BLaER1 treated with 17β-estradiol and CSF1 and Interleukin-3, amounts not matched to agents 10 nM and 100 nM (cell line): Measurements from ENCODE around the gene MRC2.
A peak's percentile ranks its signal among the peaks of the same experiment; 100 is the strongest.

Experiments
- H3K27ac ChIP-seq, 11 experiments: shearing (Covaris generic); formaldehyde crosslinking; 2 replicates each; pipeline ENCODE4 v1.8.1; 2022
- H3K27me3 ChIP-seq, 11 experiments: shearing (Covaris generic); formaldehyde crosslinking; 2 replicates each; pipeline ENCODE4 v1.8.1; 2022
- H3K36me3 ChIP-seq, 11 experiments: shearing (Covaris generic); formaldehyde crosslinking; 2 replicates each; pipeline ENCODE4 v1.8.1; 2022
- H3K4me1 ChIP-seq, 10 experiments: shearing (Covaris generic); formaldehyde crosslinking; 2 replicates each; pipeline ENCODE4 v1.8.1; 2022
- H3K4me2 ChIP-seq, 11 experiments: shearing (Covaris generic); formaldehyde crosslinking; 2 replicates each; pipeline ENCODE4 v1.8.1; 2022
- H3K4me3 ChIP-seq, 10 experiments: shearing (Covaris generic); formaldehyde crosslinking; 2 replicates each; pipeline ENCODE4 v1.8.1; 2022
- H3K9ac ChIP-seq, 11 experiments: shearing (Covaris generic); formaldehyde crosslinking; 2 replicates each; pipeline ENCODE4 v1.8.1; 2022
- H3K9me3 ChIP-seq, 11 experiments: shearing (Covaris generic); formaldehyde crosslinking; replicated peaks in 1 of 11; 2 replicates each; pipeline ENCODE4 v1.8.1; 2022
- H4K20me1 ChIP-seq, 11 experiments: shearing (Covaris generic); formaldehyde crosslinking; 2 replicates each; pipeline ENCODE4 v1.8.1; 2022
- Cebpa-rat ChIP-seq, 11 experiments: shearing (Covaris generic); IDR thresholded peaks; 2 replicates each; pipeline ENCODE4 v1.8.1; 2022

MRC2 gene

GRCh38 chr17:62700964-62701705, 73.7 kb downstream of the MRC2 start:
- 0 out of 22 replicates have a peak overlapping the region, but pooled peaks of 1 of the 11 experiments have one; percentile 3 for H3K27ac ChIP-seq
- H3K4me3 ChIP-seq = no peak overlapping the region
- H3K9ac ChIP-seq = peak overlapping the region in 2 of 11 experiments; percentile 27 to 56; a peak in 3 of 22 replicates
- 0 out of 22 replicates have a peak, but pooled peaks cover 0 to 5% (median 0%) of the 10 kb centered on the region in 11 experiments for H4K20me1 ChIP-seq
- no peak for TF ChIP-seq Cebpa-rat (IDR thresholded peaks at IDR 0.05)
- peak overlapping the region in 9 of 11 experiments; percentile 7 to 63 (median 46); a peak in 13 of 22 replicates for H3K4me2 ChIP-seq
- no peaks in the 10 kb centered on the region for H3K9me3 ChIP-seq
- peaks cover 15 to 43% (median 38%) of the 10 kb centered on the region in 10 experiments for H3K4me1 ChIP-seq
- peaks cover 0 to 12% (median 0%) of the 10 kb centered on the region in 11 experiments; a peak in 3 of 22 replicates for H3K27me3 ChIP-seq
- H3K36me3 ChIP-seq = no peaks in the 10 kb centered on the region

- TF ChIP-seq Cebpa-rat (IDR thresholded peaks at IDR 0.05) = no peak
- Histone ChIP-seq H3K4me1 (peaks cover 15 to 41% (median 37%) of the 10 kb centered on the region in 10 experiments), H4K20me1 (0 out of 22 replicates have a peak, but pooled peaks cover 0 to 5% (median 0%) of the 10 kb centered on the region in 11 experiments), H3K9ac (0 out of 22 replicates have a peak overlapping the region, but pooled peaks of 2 of the 11 experiments have one; percentile 27 to 56), H3K27ac (0 out of 22 replicates have a peak overlapping the region, but pooled peaks of 1 of the 11 experiments have one; percentile 3), H3K27me3 (peaks cover 0 to 12% (median 0%) of the 10 kb centered on the region in 11 experiments; a peak in 3 of 22 replicates), H3K9me3 (no peaks in the 10 kb centered on the region), H3K4me2 (peak overlapping the region in 8 of 11 experiments; percentile 22 to 63 (median 48); a peak in 13 of 22 replicates), H3K36me3 (no peaks in the 10 kb centered on the region), H3K4me3 (no peak overlapping the region)
Measured at GRCh38 chr17:62701706-62702085, 74.2 kb downstream of the MRC2 start.

GRCh38 chr17:62702746-62703260, 75.3 kb downstream of the MRC2 start:
- Histone ChIP-seq H3K27ac (0 out of 22 replicates have a peak overlapping the region, but pooled peaks of 1 of the 11 experiments have one; percentile 86), H3K9ac (peak overlapping the region in 3 of 11 experiments; percentile 85 to 88 (median 87); a peak in 2 of 22 replicates), H3K36me3 (no peaks in the 10 kb centered on the region), H3K4me3 (no peak overlapping the region), H3K4me1 (peaks cover 15 to 41% (median 37%) of the 10 kb centered on the region in 10 experiments), H3K9me3 (peaks cover 0 to 4% (median 0%) of the 10 kb centered on the region in 11 experiments; a peak in 1 of 22 replicates), H3K4me2 (peak overlapping the region; percentile 83 to 100 (median 96); a peak in 18 of 22 replicates), H3K27me3 (peaks cover 0 to 12% (median 0%) of the 10 kb centered on the region in 11 experiments; a peak in 3 of 22 replicates), H4K20me1 (0 out of 22 replicates have a peak, but pooled peaks cover 0 to 5% (median 0%) of the 10 kb centered on the region in 11 experiments)
- no peak for TF ChIP-seq Cebpa-rat (IDR thresholded peaks at IDR 0.05)

- H3K36me3 ChIP-seq = no peaks in the 10 kb centered on the region
- H3K9ac ChIP-seq = peak overlapping the region; percentile 80 to 90 (median 83)
- H4K20me1 ChIP-seq = 0 out of 22 replicates have a peak, but pooled peaks cover 0 to 5% (median 0%) of the 10 kb centered on the region in 11 experiments
- no peak for TF ChIP-seq Cebpa-rat (IDR thresholded peaks at IDR 0.05)
- peak overlapping the region; percentile 83 to 100 (median 96) for H3K4me2 ChIP-seq
- H3K27me3 ChIP-seq = peaks cover 0 to 12% (median 0%) of the 10 kb centered on the region in 11 experiments; a peak in 3 of 22 replicates
- peaks cover 2 to 10% (median 3%) of the 10 kb centered on the region in 11 experiments; a peak in 13 of 22 replicates for H3K9me3 ChIP-seq
- H3K4me3 ChIP-seq = peak overlapping the region; percentile 70 to 83 (median 74); a peak in 17 of 20 replicates
- H3K27ac ChIP-seq = peak overlapping the region in 9 of 11 experiments; percentile 72 to 89 (median 84); a peak in 11 of 22 replicates
- peaks cover 15 to 41% (median 37%) of the 10 kb centered on the region in 10 experiments for H3K4me1 ChIP-seq
Measured at GRCh38 chr17:62703261-62703775, 75.8 kb downstream of the MRC2 start.

- Histone ChIP-seq H3K4me3 (peak overlapping the region; percentile 70 to 83 (median 74)), H3K9ac (peak overlapping the region; percentile 80 to 90 (median 83)), H3K4me2 (peak overlapping the region; percentile 87 to 100 (median 96)), H3K4me1 (peaks cover 15 to 41% (median 37%) of the 10 kb centered on the region in 10 experiments), H3K9me3 (peaks cover 7 to 15% (median 9%) of the 10 kb centered on the region in 11 experiments; a peak in 16 of 22 replicates), H3K36me3 (no peaks in the 10 kb centered on the region), H3K27ac (peak overlapping the region; percentile 46 to 89 (median 84); a peak in 21 of 22 replicates), H4K20me1 (0 out of 22 replicates have a peak, but pooled peaks cover 0 to 5% (median 0%) of the 10 kb centered on the region in 11 experiments), H3K27me3 (peaks cover 0 to 12% (median 0%) of the 10 kb centered on the region in 11 experiments; a peak in 3 of 22 replicates)
- TF ChIP-seq Cebpa-rat (IDR thresholded peaks at IDR 0.05) = no peak
Measured at GRCh38 chr17:62703776-62704380, 76.4 kb downstream of the MRC2 start.

GRCh38 chr17:62704381-62704971, 77.0 kb downstream of the MRC2 start:
- Histone ChIP-seq H3K4me2 (peak overlapping the region; percentile 87 to 100 (median 96)), H4K20me1 (0 out of 22 replicates have a peak, but pooled peaks cover 0 to 5% (median 0%) of the 10 kb centered on the region in 11 experiments), H3K4me3 (peak overlapping the region; percentile 70 to 83 (median 74)), H3K9me3 (peaks cover 8 to 19% (median 11%) of the 10 kb centered on the region in 11 experiments; a peak in 16 of 22 replicates), H3K27ac (peak overlapping the region; percentile 46 to 89 (median 84); a peak in 21 of 22 replicates), H3K36me3 (no peaks in the 10 kb centered on the region), H3K27me3 (peaks cover 0 to 12% (median 0%) of the 10 kb centered on the region in 11 experiments; a peak in 3 of 22 replicates), H3K9ac (peak overlapping the region; percentile 80 to 90 (median 83)), H3K4me1 (peaks cover 15 to 41% (median 37%) of the 10 kb centered on the region in 10 experiments)
- peak in 6 of 11 experiments; percentile 17 to 81 (median 35); a peak in 5 of 22 replicates for TF ChIP-seq Cebpa-rat (IDR thresholded peaks at IDR 0.05)

- peak overlapping the region; percentile 87 to 100 (median 96) for H3K4me2 ChIP-seq
- H4K20me1 ChIP-seq = 0 out of 22 replicates have a peak, but pooled peaks cover 0 to 5% (median 0%) of the 10 kb centered on the region in 11 experiments
- peaks cover 0 to 12% (median 0%) of the 10 kb centered on the region in 11 experiments; a peak in 3 of 22 replicates for H3K27me3 ChIP-seq
- peaks cover 15 to 41% (median 37%) of the 10 kb centered on the region in 10 experiments for H3K4me1 ChIP-seq
- TF ChIP-seq Cebpa-rat (IDR thresholded peaks at IDR 0.05) = no peak
- peak overlapping the region in 6 of 11 experiments; percentile 82 to 90 (median 86); a peak in 6 of 22 replicates for H3K9ac ChIP-seq
- peak overlapping the region in 6 of 11 experiments; percentile 2 to 89 (median 85); a peak in 8 of 22 replicates for H3K27ac ChIP-seq
- H3K4me3 ChIP-seq = peak overlapping the region in 6 of 10 experiments; percentile 71 to 83 (median 76); a peak in 7 of 20 replicates
- H3K36me3 ChIP-seq = no peaks in the 10 kb centered on the region
- H3K9me3 ChIP-seq = peaks cover 8 to 19% (median 11%) of the 10 kb centered on the region in 11 experiments; a peak in 16 of 22 replicates
Measured at GRCh38 chr17:62705156-62705777, 77.8 kb downstream of the MRC2 start.
